Calu3 (cell line): ENCODE measurements around the gene MVB12A. TPM values are rescaled to one million over a fixed set of nuclear protein-coding genes. Genes with fewer than 3 reads are reported as not detected.

ENCODE experiments used
- BruUV-seq: library from RNA; stranded (reverse); fragments of 400-500 nt; replicated peaks from 2 replicates; lab custom pipeline; 2021; lab: Mats Ljungman, UMichigan
- CTCF ChIA-PET: fragments of 300-600 bp; sonication (Branson Sonifier 250); formaldehyde crosslinking; loops from one replicate; lab custom pipeline; 2022; ENCODE audit warnings: antibody characterized with exemption; lab: Charles Lee
- DNase-seq: peaks from one replicate; pipeline ENCODE4 v3.0.0; 2022
- H3K27ac Mint-ChIP-seq: one replicate; pipeline ENCODE4 v1.8.0; 2022; ENCODE audit warnings: mixed read lengths; ENCODE audit not compliant: unreplicated experiment
- H3K27me3 Mint-ChIP-seq: one replicate; pipeline ENCODE4 v1.8.0; 2022; ENCODE audit warnings: mixed read lengths; ENCODE audit not compliant: unreplicated experiment
- H3K36me3 Mint-ChIP-seq: one replicate; pipeline ENCODE4 v1.8.0; 2022; ENCODE audit warnings: mild to moderate bottlenecking, moderate library complexity, mixed read lengths; ENCODE audit not compliant: insufficient read depth, unreplicated experiment
- H3K4me1 Mint-ChIP-seq: one replicate; pipeline ENCODE4 v1.8.0; 2022; ENCODE audit warnings: mild to moderate bottlenecking, low read depth, mixed read lengths; ENCODE audit not compliant: unreplicated experiment
- H3K4me3 Mint-ChIP-seq: one replicate; pipeline ENCODE4 v1.8.0; 2022; ENCODE audit warnings: mild to moderate bottlenecking, low read depth, moderate library complexity, mixed read lengths; ENCODE audit not compliant: unreplicated experiment
- H3K9me3 Mint-ChIP-seq: one replicate; pipeline ENCODE4 v1.8.0; 2022; ENCODE audit warnings: low read depth, mixed read lengths; ENCODE audit not compliant: unreplicated experiment
- intact Hi-C: fragments of 100-400 bp; cut with micrococcal nuclease; formaldehyde crosslinking; loops from one replicate; pipeline ENCODE4 v1.10.0; 2022; ENCODE audit not compliant: unreplicated experiment
- total RNA-seq: library from RNA; stranded (reverse); gene quantifications from 2 replicates; pipeline ENCODE4 v1.2.3, GENCODE V29; 2022
- TF ChIP-seq, protein P1 (sequence below): fragments of 200-600 bp; IDR thresholded peaks from one replicate; pipeline ENCODE4 v1.8.0; 2022; ENCODE audit warnings: antibody characterized with exemption; ENCODE audit not compliant: unreplicated experiment

The MVB12A gene
- total RNA-seq, 1 experiment from 2014 or later, result 41.1 TPM

GRCh38 chr19:17460372-17461230 is 40.8 kb downstream of the MVB12A start, which contains the start of gene NXNL1:
NXNL1 (minus strand) TSS chr19:17460926; CDS start chr19:17460869, 57 bp downstream.
- BruUV-seq, result no TSS peak
- CTCF ChIA-PET, result no interaction called here
- H3K4me1 Mint-ChIP-seq, result no peaks in the 10 kb centered on the region
- no peak for DNase-seq
- intact Hi-C loops, result no loop called here
- H3K4me3 Mint-ChIP-seq, result no peak within 1 kb of the TSS
- H3K9me3 Mint-ChIP-seq, result no peaks in the 10 kb centered on the region
- H3K27ac Mint-ChIP-seq, result no peak within 1 kb of the TSS
- TF ChIP-seq, protein P1, sequence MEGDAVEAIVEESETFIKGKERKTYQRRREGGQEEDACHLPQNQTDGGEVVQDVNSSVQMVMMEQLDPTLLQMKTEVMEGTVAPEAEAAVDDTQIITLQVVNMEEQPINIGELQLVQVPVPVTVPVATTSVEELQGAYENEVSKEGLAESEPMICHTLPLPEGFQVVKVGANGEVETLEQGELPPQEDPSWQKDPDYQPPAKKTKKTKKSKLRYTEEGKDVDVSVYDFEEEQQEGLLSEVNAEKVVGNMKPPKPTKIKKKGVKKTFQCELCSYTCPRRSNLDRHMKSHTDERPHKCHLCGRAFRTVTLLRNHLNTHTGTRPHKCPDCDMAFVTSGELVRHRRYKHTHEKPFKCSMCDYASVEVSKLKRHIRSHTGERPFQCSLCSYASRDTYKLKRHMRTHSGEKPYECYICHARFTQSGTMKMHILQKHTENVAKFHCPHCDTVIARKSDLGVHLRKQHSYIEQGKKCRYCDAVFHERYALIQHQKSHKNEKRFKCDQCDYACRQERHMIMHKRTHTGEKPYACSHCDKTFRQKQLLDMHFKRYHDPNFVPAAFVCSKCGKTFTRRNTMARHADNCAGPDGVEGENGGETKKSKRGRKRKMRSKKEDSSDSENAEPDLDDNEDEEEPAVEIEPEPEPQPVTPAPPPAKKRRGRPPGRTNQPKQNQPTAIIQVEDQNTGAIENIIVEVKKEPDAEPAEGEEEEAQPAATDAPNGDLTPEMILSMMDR, result no peak
- H3K36me3 Mint-ChIP-seq, result no peaks in the 10 kb centered on the region
- H3K27me3 Mint-ChIP-seq, result peaks cover 14% of the 10 kb centered on the region

GRCh38 chr19:17466487-17466850 is 46.6 kb downstream of the MVB12A start:
- intact Hi-C loops, result no loop called here
- no peak overlapping the region for H3K27ac Mint-ChIP-seq
- peaks cover 11% of the 10 kb centered on the region for H3K4me1 Mint-ChIP-seq
- TF ChIP-seq, protein P1, result no peak
- H3K4me3 Mint-ChIP-seq, result no peak overlapping the region
- CTCF ChIA-PET, result interaction anchor here (0.6 to 1.1 kb wide), 4 partner anchors 11 to 393 kb away, joined by 3 to 5 read pairs (median 4); no protein-coding TSS in a partner anchor
- H3K27me3 Mint-ChIP-seq, result no peaks in the 10 kb centered on the region
- DNase-seq, result no peak
- no peaks in the 10 kb centered on the region for H3K9me3 Mint-ChIP-seq
- no TSS peak for BruUV-seq
- peaks cover 29% of the 10 kb centered on the region for H3K36me3 Mint-ChIP-seq

GRCh38 chr19:17467471-17468301 is 47.8 kb downstream of the MVB12A start:
- H3K9me3 Mint-ChIP-seq, result no peaks in the 10 kb centered on the region
- TF ChIP-seq, protein P1, result no peak
- intact Hi-C loops, result no loop called here
- DNase-seq, result no peak
- CTCF ChIA-PET, result no interaction called here
- H3K27me3 Mint-ChIP-seq, result no peaks in the 10 kb centered on the region
- H3K27ac Mint-ChIP-seq, result peak overlapping the region; percentile 11
- H3K4me3 Mint-ChIP-seq, result no peak overlapping the region
- H3K4me1 Mint-ChIP-seq, result peaks cover 12% of the 10 kb centered on the region
- BruUV-seq, result no TSS peak
- peaks cover 39% of the 10 kb centered on the region for H3K36me3 Mint-ChIP-seq

GRCh38 chr19:17468302-17469091 is 48.6 kb downstream of the MVB12A start:
- no peak for DNase-seq
- H3K27ac Mint-ChIP-seq, result peak overlapping the region; percentile 24
- intact Hi-C loops, result no loop called here
- peaks cover 47% of the 10 kb centered on the region for H3K36me3 Mint-ChIP-seq
- TF ChIP-seq, protein P1, result no peak
- peaks cover 18% of the 10 kb centered on the region for H3K4me1 Mint-ChIP-seq
- CTCF ChIA-PET, result interaction anchor here (0.6 kb wide), 1 partner anchor 24 kb away, joined by 4 read pairs; no protein-coding TSS in a partner anchor
- no peaks in the 10 kb centered on the region for H3K9me3 Mint-ChIP-seq
- H3K27me3 Mint-ChIP-seq, result no peaks in the 10 kb centered on the region
- BruUV-seq, result no TSS peak
- H3K4me3 Mint-ChIP-seq, result peak overlapping the region; percentile 81
